Keratinocyte (primary cell): ENCODE results near the gene RNF227. TPM values are rescaled to one million over a fixed set of nuclear protein-coding genes. Genes with fewer than 3 reads are reported as not detected.
A peak's percentile ranks its signal among the peaks of the same experiment; 100 is the strongest.

ENCODE experiments used
- DNase-seq: peaks from one replicate; pipeline ENCODE4 v3.0.0-alpha.2; 2011; ENCODE audit warnings: low read depth, missing footprints, low spot score
- FAIRE-seq: peaks from 2 replicates; lab custom pipeline; 2011; peaks lifted over from hg19 to GRCh38; lab: Jason Lieb, UNC
- H2AFZ ChIP-seq: 2 replicates; pipeline ENCODE4 v1.6.0; 2012; ENCODE audit warnings: low read length, control low read depth, inconsistent platforms; ENCODE audit not compliant: control insufficient read depth
- H3K27ac ChIP-seq: 2 replicates; pipeline ENCODE4 v1.5.1; 2011; ENCODE audit warnings: low read length; ENCODE audit not compliant: control insufficient read depth, insufficient read depth
- H3K27me3 ChIP-seq: 3 replicates; pipeline ENCODE4 v1.6.0; 2011; ENCODE audit warnings: low read length; ENCODE audit not compliant: control insufficient read depth, insufficient read depth; ENCODE audit errors: extremely low read depth
- H3K36me3 ChIP-seq, 2 experiments: 2 replicates in 1 of 2; 3 replicates in 1 of 2; pipeline ENCODE4 v1.5.1; 2011; ENCODE audit warnings: low read length in 2 of 2, mild to moderate bottlenecking in 1 of 2; ENCODE audit not compliant: control insufficient read depth in 2 of 2, insufficient read depth in 2 of 2; ENCODE audit errors: extremely low read depth in 1 of 2
- H3K4me1 ChIP-seq: 3 replicates; pipeline ENCODE4 v1.5.1; 2011; ENCODE audit warnings: low read length; ENCODE audit not compliant: control insufficient read depth, insufficient read depth; ENCODE audit errors: extremely low read depth
- H3K4me2 ChIP-seq: 3 replicates; pipeline ENCODE4 v1.6.0; 2011; ENCODE audit warnings: low read depth, low read length; ENCODE audit not compliant: control insufficient read depth, insufficient read depth; ENCODE audit errors: extremely low read depth
- H3K4me3 ChIP-seq, 3 experiments: fragments of 200-600 bp in 1 of 3; sonication (generic) in 1 of 3; 2 replicates in 2 of 3; 3 replicates in 1 of 3; pipeline ENCODE4 v1.5.1; 2011 to 2016; ENCODE audit warnings: low read length in 3 of 3, mild to moderate bottlenecking in 3 of 3, control low read depth in 2 of 3, inconsistent platforms in 1 of 3, low read depth in 1 of 3, mixed read lengths in 1 of 3, mixed run types in 1 of 3, moderate library complexity in 1 of 3; ENCODE audit not compliant: control insufficient read depth in 2 of 3, insufficient read depth in 2 of 3; ENCODE audit errors: extremely low read depth in 1 of 3
- H3K79me2 ChIP-seq: 2 replicates; pipeline ENCODE4 v1.6.0; 2012; ENCODE audit warnings: low read length; ENCODE audit not compliant: control insufficient read depth, insufficient read depth
- H3K9ac ChIP-seq: 3 replicates; pipeline ENCODE4 v1.6.0; 2011; ENCODE audit warnings: low read length; ENCODE audit not compliant: control insufficient read depth, insufficient read depth; ENCODE audit errors: extremely low read depth
- H3K9me1 ChIP-seq: 3 replicates; pipeline ENCODE4 v1.6.0; 2011; ENCODE audit warnings: low read length; ENCODE audit not compliant: control insufficient read depth, insufficient read depth; ENCODE audit errors: extremely low read depth
- H3K9me3 ChIP-seq: 2 replicates; pipeline ENCODE4 v1.5.1; 2012; ENCODE audit warnings: low read depth, low read length; ENCODE audit not compliant: control insufficient read depth
- H4K20me1 ChIP-seq: 3 replicates; pipeline ENCODE4 v1.6.0; 2011; ENCODE audit warnings: low read length; ENCODE audit not compliant: control insufficient read depth, insufficient read depth; ENCODE audit errors: extremely low read depth
- CTCF ChIP-seq, 3 experiments: IDR thresholded peaks in 1 of 3; conservative IDR thresholded peaks in 1 of 3; optimal IDR thresholded peaks in 1 of 3; 2 replicates in 2 of 3; 3 replicates in 1 of 3; pipeline versions ENCODE3 to v1.5.1; 2011; ENCODE audit warnings: low read length in 3 of 3, mild to moderate bottlenecking in 3 of 3, moderate library complexity in 2 of 3, control low read depth in 1 of 3, inconsistent platforms in 1 of 3; ENCODE audit not compliant: insufficient read depth in 2 of 3; ENCODE audit errors: extremely low read depth in 1 of 3
- EZH2 ChIP-seq: IDR thresholded peaks from one replicate; pipeline ENCODE4 v1.6.1; 2012; ENCODE audit warnings: inconsistent platforms, mild to moderate bottlenecking, low read length, moderate library complexity
- dilution Hi-C: fragments of 300-500 bp; cut with MboI; formaldehyde crosslinking; loops from one replicate; pipeline ENCODE4 v1.7.0; 2020; ENCODE audit warnings: low sequenced_read_pairs; ENCODE audit not compliant: extremely low pct_ligation_motif_present
- polyA plus RNA-seq, 5 experiments: library from polyadenylated mRNA; depleted of rRNA in 3 of 5; stranded (reverse) in 3 of 5; stranded (forward) in 1 of 5; unstranded in 1 of 5; fragments of >200 nt; gene quantifications; 1 replicate in 1 of 5; 2 replicates in 3 of 5; 3 replicates in 1 of 5; pipeline versions ENCODE4 v1.2.1 to v1.2.3, GENCODE V29; 2011 to 2012; ENCODE audit warnings: missing spikeins in 2 of 5, low read depth in 1 of 5, low replicate concordance in 1 of 5

Gene RNF227
- polyA plus RNA-seq, 1 donor (not counting 4 experiments of a cell fraction or from before 2014, with no cell fraction given), result 3.6 TPM

- DNase-seq (peak; percentile 75), FAIRE-seq (peak; percentile 70)
- Histone ChIP-seq H3K9me3 (no peaks in the 10 kb centered on the region), H2AFZ (no peak overlapping the region), H3K27ac (peak overlapping the region; percentile 89), H3K4me2 (peak overlapping the region; percentile 88), H3K79me2 (peaks cover 18% of the 10 kb centered on the region), H3K4me3 (peak overlapping the region in 2 of 3 experiments; percentile 61 to 76), H3K27me3 (no peaks in the 10 kb centered on the region), H3K4me1 (peaks cover 31% of the 10 kb centered on the region), H4K20me1 (no peaks in the 10 kb centered on the region), H3K36me3 (peaks cover 20 to 36% of the 10 kb centered on the region in 2 experiments), H3K9ac (peak overlapping the region; percentile 87), H3K9me1 (no peaks in the 10 kb centered on the region)
- peak; percentile 39 to 53 (median 46) for TF ChIP-seq CTCF (optimal IDR thresholded peaks at IDR 0.05 in 1 of 3, IDR thresholded peaks at IDR 0.05 in 1 of 3, conservative IDR thresholded peaks at IDR 0.05 in 1 of 3; ENCODE audit: extremely low read depth in 1 of 3, insufficient read depth in 2 of 3, low read length in 3 of 3)
- TF ChIP-seq EZH2, result no peak
- dilution Hi-C loops, result no loop called here
These were observed 26.7 kb downstream of the RNF227 start for GRCh38 chr17:7889166-7889955.

- TF ChIP-seq EZH2 (no peak), CTCF (optimal IDR thresholded peaks at IDR 0.05 in 1 of 3, IDR thresholded peaks at IDR 0.05 in 1 of 3, conservative IDR thresholded peaks at IDR 0.05 in 1 of 3; ENCODE audit: extremely low read depth in 1 of 3, insufficient read depth in 2 of 3, low read length in 3 of 3) (no peak)
- H3K4me2 ChIP-seq, result peak within 1 kb of the TSS; percentile 88
- H4K20me1 ChIP-seq, result no peaks in the 10 kb centered on the region
- H3K79me2 ChIP-seq, result peaks cover 18% of the 10 kb centered on the region
- dilution Hi-C loops, result no loop called here
- peaks cover 35% of the 10 kb centered on the region for H3K4me1 ChIP-seq
- H3K27me3 ChIP-seq, result no peaks in the 10 kb centered on the region
- peak; percentile 89 for FAIRE-seq
- DNase-seq, result no peak
- no peaks in the 10 kb centered on the region for H3K9me1 ChIP-seq
- no peaks in the 10 kb centered on the region for H3K9me3 ChIP-seq
- H3K36me3 ChIP-seq, result peaks cover 11 to 26% of the 10 kb centered on the region in 2 experiments
- peak within 1 kb of the TSS; percentile 87 for H3K9ac ChIP-seq
- peak within 1 kb of the TSS; percentile 57 to 76 (median 61) for H3K4me3 ChIP-seq
- H2AFZ ChIP-seq, result peak within 1 kb of the TSS; percentile 79
- peak within 1 kb of the TSS; percentile 89 for H3K27ac ChIP-seq
These were observed 27.7 kb downstream of the RNF227 start, which contains the start of gene CHD3 for GRCh38 chr17:7888184-7888920. Gene CHD3 (plus strand): TSS chr17:7888789. CDS start chr17:7889001, 212 bp downstream.
